Smooth muscle cell (in vitro differentiated cells): ENCODE data around the gene NCKAP5. TPM values are rescaled to one million over a fixed set of nuclear protein-coding genes. Genes with fewer than 3 reads are reported as not detected.
A peak's percentile ranks its signal among the peaks of the same experiment; 100 is the strongest.

Source experiments
- DNase-seq: peaks from one replicate; lab custom pipeline; 2025; ENCODE audit not compliant: unreplicated experiment; lab: John Stamatoyannopoulos, UW
- H2AFZ ChIP-seq: fragments of 200-600 bp; sonication (generic); 2 replicates; pipeline ENCODE4 v1.6.0; 2016; ENCODE audit warnings: antibody characterized with exemption, low read depth, mild to moderate bottlenecking
- H3F3A ChIP-seq: fragments of 200-600 bp; sonication (generic); 2 replicates; pipeline ENCODE4 v1.6.0; 2017; ENCODE audit warnings: antibody characterized with exemption, low read depth
- H3K27ac ChIP-seq: fragments of 200-600 bp; sonication (generic); 2 replicates; pipeline ENCODE4 v1.5.1; 2016; ENCODE audit warnings: low read depth, mild to moderate bottlenecking
- H3K27me3 ChIP-seq: fragments of 200-600 bp; sonication (generic); 2 replicates; pipeline ENCODE4 v1.6.1; 2016; ENCODE audit warnings: low read depth, mild to moderate bottlenecking
- H3K36me3 ChIP-seq: fragments of 200-600 bp; sonication (generic); 2 replicates; pipeline ENCODE4 v1.5.1; 2016; ENCODE audit warnings: low read depth
- H3K4me1 ChIP-seq: fragments of 200-600 bp; sonication (generic); 2 replicates; pipeline ENCODE4 v1.5.1; 2016; ENCODE audit warnings: low read depth
- H3K4me2 ChIP-seq: fragments of 200-600 bp; sonication (generic); 2 replicates; pipeline ENCODE4 v1.6.0; 2016; ENCODE audit warnings: mild to moderate bottlenecking
- H3K4me3 ChIP-seq: fragments of 200-600 bp; sonication (generic); 2 replicates; pipeline ENCODE4 v1.5.1; 2016; ENCODE audit warnings: mild to moderate bottlenecking
- H3K79me2 ChIP-seq: fragments of 200-600 bp; sonication (generic); 2 replicates; pipeline ENCODE4 v1.6.0; 2016; ENCODE audit warnings: low read depth, mild to moderate bottlenecking
- H3K9ac ChIP-seq: fragments of 200-600 bp; sonication (generic); 2 replicates; pipeline ENCODE4 v1.6.0; 2016; ENCODE audit warnings: low read depth
- H3K9me3 ChIP-seq: fragments of 200-600 bp; sonication (generic); replicated peaks from 2 replicates; pipeline ENCODE4 v1.5.1; 2016; ENCODE audit warnings: low read depth
- H4K20me1 ChIP-seq: fragments of 200-600 bp; sonication (generic); 2 replicates; pipeline ENCODE4 v1.6.0; 2016; ENCODE audit warnings: low read depth
- WGBS: methylation state at CpG from one replicate; pipeline ENCODE4 v1.1.7; 2016; ENCODE audit warnings: low lambda C conversion rate; 5-methylcytosine and 5-hydroxymethylcytosine counted together
- polyA plus RNA-seq: library from polyadenylated mRNA; unstranded; fragments of >200 nt; fragmentation: Nextera tagmentation; extraction: Ambion mirVana; gene quantifications from 2 replicates; pipeline ENCODE4 v1.2.1, GENCODE V29; 2016
- small RNA-seq: library from RNA; depleted of rRNA; stranded (forward); fragments of <200 nt; gene quantifications from one replicate; pipeline ENCODE3, GENCODE V24; 2014
- total RNA-seq: library from RNA; depleted of rRNA; stranded (reverse); fragments of >200 nt; gene quantifications from 2 replicates; pipeline ENCODE4 v1.2.3, GENCODE V29; 2014
- TF ChIP-seq, protein P1 (sequence below): fragments of 200-600 bp; sonication (generic); IDR thresholded peaks from 2 replicates; pipeline ENCODE4 v1.5.1; 2017; ENCODE audit warnings: borderline replicate concordance, mild to moderate bottlenecking, antibody characterized with exemption; ENCODE audit not compliant: insufficient read depth, poor library complexity, severe bottlenecking

NCKAP5 gene
- total and polyA plus RNA-seq, 2 experiments from 2014 or later: 4.6 to 9.5 TPM

GRCh38 chr2:132623096-132623839, 945.0 kb downstream of the NCKAP5 start:
- Histone ChIP-seq H3K4me2 (peak overlapping the region; percentile 67), H3K27ac (peak overlapping the region; percentile 77), H3K27me3 (no peaks in the 10 kb centered on the region), H3F3A (no peaks in the 10 kb centered on the region), H2AFZ (peak overlapping the region; percentile 77), H4K20me1 (no peaks in the 10 kb centered on the region), H3K4me3 (no peak overlapping the region), H3K36me3 (no peaks in the 10 kb centered on the region), H3K9ac (no peak overlapping the region), H3K9me3 (no peaks in the 10 kb centered on the region), H3K79me2 (no peaks in the 10 kb centered on the region), H3K4me1 (peaks cover 5% of the 10 kb centered on the region)
- TF ChIP-seq, protein P1, sequence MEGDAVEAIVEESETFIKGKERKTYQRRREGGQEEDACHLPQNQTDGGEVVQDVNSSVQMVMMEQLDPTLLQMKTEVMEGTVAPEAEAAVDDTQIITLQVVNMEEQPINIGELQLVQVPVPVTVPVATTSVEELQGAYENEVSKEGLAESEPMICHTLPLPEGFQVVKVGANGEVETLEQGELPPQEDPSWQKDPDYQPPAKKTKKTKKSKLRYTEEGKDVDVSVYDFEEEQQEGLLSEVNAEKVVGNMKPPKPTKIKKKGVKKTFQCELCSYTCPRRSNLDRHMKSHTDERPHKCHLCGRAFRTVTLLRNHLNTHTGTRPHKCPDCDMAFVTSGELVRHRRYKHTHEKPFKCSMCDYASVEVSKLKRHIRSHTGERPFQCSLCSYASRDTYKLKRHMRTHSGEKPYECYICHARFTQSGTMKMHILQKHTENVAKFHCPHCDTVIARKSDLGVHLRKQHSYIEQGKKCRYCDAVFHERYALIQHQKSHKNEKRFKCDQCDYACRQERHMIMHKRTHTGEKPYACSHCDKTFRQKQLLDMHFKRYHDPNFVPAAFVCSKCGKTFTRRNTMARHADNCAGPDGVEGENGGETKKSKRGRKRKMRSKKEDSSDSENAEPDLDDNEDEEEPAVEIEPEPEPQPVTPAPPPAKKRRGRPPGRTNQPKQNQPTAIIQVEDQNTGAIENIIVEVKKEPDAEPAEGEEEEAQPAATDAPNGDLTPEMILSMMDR: no peak
- no peak for DNase-seq
- WGBS: 41% methylated on average over 9 of the region's 9 CpGs

Small RNA genes within 50 kb of the gene (small RNA-seq; reads per million reads assigned to genes)
- gene AC016909.1 (not detected), gene RN7SKP154 (not detected), gene RNU6-579P (0.08 reads per million)
